Omental fat pad (tissue), 4 donors: ENCODE measurements around the gene TLK1. TPM values are rescaled to one million over a fixed set of nuclear protein-coding genes. Genes with fewer than 3 reads are reported as not detected.

Experiments used
- ATAC-seq: fragments of 150-250 bp; one replicate; pipeline ENCODE4 v1.9.1; 2016; ENCODE audit warnings: mild to moderate bottlenecking, moderate library complexity; ENCODE audit not compliant: low FRiP score
- DNase-seq: peaks from one replicate; pipeline ENCODE4 v3.0.0-alpha.2; 2019; ENCODE audit warnings: low spot score
- total RNA-seq, 4 donors: library from RNA; depleted of rRNA; stranded (reverse); fragments of >200 nt; gene quantifications; one replicate each; pipeline ENCODE4 v1.1.0, GENCODE V29; 2016
- TF ChIP-seq, protein P1 (sequence below), 3 donors: fragments of 450-650 bp; IDR thresholded peaks; one replicate each; pipeline ENCODE4 v1.5.1; 2016 to 2017; ENCODE audit warnings: antibody characterized with exemption in 3 of 3, mild to moderate bottlenecking in 3 of 3, moderate library complexity in 2 of 3

Gene TLK1
- total RNA-seq, 4 donors from 2014 or later: 18.1 to 34.1 (median 27.3) TPM

DNA sequence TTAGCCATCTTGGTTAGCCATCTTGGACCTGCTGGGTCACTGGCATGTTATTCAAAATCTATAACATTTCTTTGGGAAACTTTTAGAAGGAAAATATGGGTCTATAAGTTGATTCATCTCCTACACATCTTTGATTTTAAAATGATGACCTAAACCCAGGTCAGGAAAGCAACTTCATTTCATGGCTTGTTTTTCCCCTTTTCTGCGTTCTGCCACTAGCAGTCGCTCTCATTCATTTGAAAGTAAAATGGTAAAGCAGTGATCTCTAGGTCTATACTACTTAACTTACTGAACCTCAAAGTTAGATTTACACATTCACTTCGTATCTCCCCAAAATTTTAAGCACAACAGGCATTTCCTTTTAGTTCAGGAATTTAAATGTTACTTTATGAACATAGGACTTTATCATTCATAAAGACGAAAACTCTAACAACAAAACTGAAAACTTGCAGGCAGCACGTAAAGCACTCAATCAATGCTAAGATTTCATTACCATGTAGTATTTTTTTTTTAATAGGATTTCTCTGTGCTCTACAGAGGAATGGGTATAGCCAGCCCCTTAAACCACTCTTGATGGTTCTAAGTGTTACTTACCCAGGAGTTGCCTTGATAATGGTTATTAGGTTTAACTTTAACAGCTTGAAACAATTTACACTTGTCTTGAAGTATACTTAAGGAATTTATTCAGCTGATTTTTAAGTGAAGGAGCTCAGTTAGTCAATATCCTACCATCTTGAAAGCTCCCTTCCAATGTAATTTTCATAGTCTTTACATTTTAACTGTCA lies 169.1 kb downstream of the TLK1 start:
- no peak for ATAC-seq
- TF ChIP-seq, protein P1, sequence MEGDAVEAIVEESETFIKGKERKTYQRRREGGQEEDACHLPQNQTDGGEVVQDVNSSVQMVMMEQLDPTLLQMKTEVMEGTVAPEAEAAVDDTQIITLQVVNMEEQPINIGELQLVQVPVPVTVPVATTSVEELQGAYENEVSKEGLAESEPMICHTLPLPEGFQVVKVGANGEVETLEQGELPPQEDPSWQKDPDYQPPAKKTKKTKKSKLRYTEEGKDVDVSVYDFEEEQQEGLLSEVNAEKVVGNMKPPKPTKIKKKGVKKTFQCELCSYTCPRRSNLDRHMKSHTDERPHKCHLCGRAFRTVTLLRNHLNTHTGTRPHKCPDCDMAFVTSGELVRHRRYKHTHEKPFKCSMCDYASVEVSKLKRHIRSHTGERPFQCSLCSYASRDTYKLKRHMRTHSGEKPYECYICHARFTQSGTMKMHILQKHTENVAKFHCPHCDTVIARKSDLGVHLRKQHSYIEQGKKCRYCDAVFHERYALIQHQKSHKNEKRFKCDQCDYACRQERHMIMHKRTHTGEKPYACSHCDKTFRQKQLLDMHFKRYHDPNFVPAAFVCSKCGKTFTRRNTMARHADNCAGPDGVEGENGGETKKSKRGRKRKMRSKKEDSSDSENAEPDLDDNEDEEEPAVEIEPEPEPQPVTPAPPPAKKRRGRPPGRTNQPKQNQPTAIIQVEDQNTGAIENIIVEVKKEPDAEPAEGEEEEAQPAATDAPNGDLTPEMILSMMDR (IDR thresholded peaks at IDR 0.05): no peak

GRCh38 chr2:170986566-170987258 lies 174.0 kb downstream of the TLK1 start:
- TF ChIP-seq, protein P1 (IDR thresholded peaks at IDR 0.05): no peak
- DNase-seq (no peak), ATAC-seq (no peak)

More for the DNA sequence above, 169.1 kb downstream of the TLK1 start:
- DNase-seq: no peak

- ATAC-seq: no peak
- TF ChIP-seq, protein P1 (IDR thresholded peaks at IDR 0.05): no peak
- no peak for DNase-seq
Measured at GRCh38 chr2:170985407-170985806, 175.3 kb downstream of the TLK1 start.

DNA sequence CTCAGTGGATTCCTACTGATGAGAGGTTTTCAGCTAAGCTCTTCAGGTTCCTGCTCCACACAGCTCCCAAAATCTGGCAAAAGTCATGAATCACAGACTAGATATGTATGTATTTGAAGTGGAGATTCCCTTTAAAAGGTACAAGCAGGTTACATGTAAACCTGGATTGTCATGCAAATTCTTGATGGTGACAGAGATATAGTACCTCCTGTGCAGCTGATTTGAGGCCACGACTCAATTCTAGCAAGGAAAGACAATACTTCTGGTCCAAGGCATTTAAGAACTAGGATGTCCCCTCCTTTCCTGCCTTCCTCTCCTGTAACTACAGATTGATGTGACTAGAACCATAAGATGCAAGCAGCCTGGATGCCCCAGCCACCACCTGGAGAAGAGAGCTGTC lies 176.6 kb downstream of the TLK1 start:
- DNase-seq (no peak), ATAC-seq (no peak)
- TF ChIP-seq, protein P1 (IDR thresholded peaks at IDR 0.05): no peak

- DNase-seq: no peak
- TF ChIP-seq, protein P1 (IDR thresholded peaks at IDR 0.05): no peak
- no peak for ATAC-seq
Measured at GRCh38 chr2:170975943-170976270, 184.8 kb downstream of the TLK1 start.

GRCh38 chr2:170975127-170975942 lies 185.4 kb downstream of the TLK1 start:
- TF ChIP-seq, protein P1 (IDR thresholded peaks at IDR 0.05): no peak
- no peak for ATAC-seq
- DNase-seq: no peak
